PC-3 (cell line): ENCODE data around the gene FHL2.

ENCODE experiments used
- CTCF ChIP-seq: fragments of 300-600 bp; sonication (generic); conservative IDR thresholded peaks from 2 replicates; pipeline ENCODE4 v1.5.1; 2017; ENCODE audit warnings: antibody characterized with exemption, low read depth, mild to moderate bottlenecking, low read length
- EZH2phosphoT487 ChIP-seq: fragments of 300-600 bp; sonication (generic); IDR thresholded peaks from 2 replicates; pipeline ENCODE4 v1.6.1; 2018; ENCODE audit warnings: mild to moderate bottlenecking, antibody characterized with exemption, low read length, borderline replicate concordance

GRCh38 chr2:105417857-105418436 lies 19.1 kb upstream of the FHL2 start:
- TF ChIP-seq EZH2phosphoT487 (no peak), CTCF (no peak)
